H9 (cell line): ENCODE measurements around the gene DMKN. TPM values are rescaled to one million over a fixed set of nuclear protein-coding genes. Genes with fewer than 3 reads are reported as not detected.

Experiments used
- DNase-seq: peaks from one replicate; pipeline ENCODE4 v3.0.0-alpha.2; 2017
- H2AFZ ChIP-seq: one replicate; pipeline ENCODE4 v1.6.1; 2013; ENCODE audit warnings: mild to moderate bottlenecking, low read length, control low read depth, moderate library complexity
- H2AK5ac ChIP-seq: 2 replicates; pipeline ENCODE4 v1.6.1; 2013; ENCODE audit warnings: low read length, control low read depth, mixed read lengths; ENCODE audit not compliant: insufficient read length
- H2BK120ac ChIP-seq: one replicate; pipeline ENCODE4 v1.6.1; 2013; ENCODE audit warnings: low read depth, mild to moderate bottlenecking, low read length, control low read depth, inconsistent platforms; ENCODE audit not compliant: poor library complexity, severe bottlenecking
- H2BK12ac ChIP-seq: 2 replicates; pipeline ENCODE4 v1.6.1; 2013; ENCODE audit warnings: low read length, control low read depth, mixed read lengths, low read depth; ENCODE audit not compliant: insufficient read length
- H2BK15ac ChIP-seq: 2 replicates; pipeline ENCODE4 v1.6.1; 2013; ENCODE audit warnings: low read depth, low read length, control low read depth
- H2BK20ac ChIP-seq: one replicate; pipeline ENCODE4 v1.6.1; 2013; ENCODE audit warnings: low read depth, mild to moderate bottlenecking, low read length, control low read depth, inconsistent platforms; ENCODE audit not compliant: poor library complexity, severe bottlenecking
- H2BK5ac ChIP-seq: 2 replicates; pipeline ENCODE4 v1.6.1; 2013; ENCODE audit warnings: low read length, control low read depth, mixed read lengths; ENCODE audit not compliant: insufficient read length
- H3K14ac ChIP-seq: 2 replicates; pipeline ENCODE4 v1.6.1; 2013; ENCODE audit warnings: low read length, control low read depth; ENCODE audit not compliant: insufficient read depth
- H3K18ac ChIP-seq: 2 replicates; pipeline ENCODE4 v1.6.1; 2013; ENCODE audit warnings: low read depth, mild to moderate bottlenecking, mixed read lengths, low read length, control low read depth; ENCODE audit not compliant: insufficient read length
- H3K23ac ChIP-seq: 2 replicates; pipeline ENCODE4 v1.6.1; 2013; ENCODE audit warnings: low read length, control low read depth, mixed read lengths, low read depth; ENCODE audit not compliant: insufficient read length
- H3K23me2 ChIP-seq: 2 replicates; pipeline ENCODE4 v1.6.1; 2013; ENCODE audit warnings: low read depth, mild to moderate bottlenecking, mixed read lengths, low read length, control low read depth; ENCODE audit not compliant: insufficient read length, poor library complexity, severe bottlenecking
- H3K27ac ChIP-seq: 2 replicates; pipeline ENCODE4 v1.5.1; 2013; ENCODE audit warnings: low read length, control low read depth, mixed read lengths, low read depth; ENCODE audit not compliant: insufficient read length
- H3K27me3 ChIP-seq: 2 replicates; pipeline ENCODE4 v1.6.1; 2013; ENCODE audit warnings: low read length, control low read depth, inconsistent platforms; ENCODE audit not compliant: insufficient read depth
- H3K4ac ChIP-seq: 2 replicates; pipeline ENCODE4 v1.6.1; 2013; ENCODE audit warnings: low read depth, mild to moderate bottlenecking, control low read depth, inconsistent platforms, low read length, moderate library complexity
- H3K4me1 ChIP-seq: 2 replicates; pipeline ENCODE4 v1.6.1; 2013; ENCODE audit warnings: low read length, control low read depth, inconsistent platforms; ENCODE audit not compliant: insufficient read depth
- H3K4me2 ChIP-seq: 2 replicates; pipeline ENCODE4 v1.6.1; 2013; ENCODE audit warnings: low read length, control low read depth, mixed read lengths; ENCODE audit not compliant: insufficient read length, insufficient read depth
- H3K56ac ChIP-seq: 2 replicates; pipeline ENCODE4 v1.6.1; 2013; ENCODE audit warnings: low read depth, mild to moderate bottlenecking, mixed read lengths, low read length, control low read depth; ENCODE audit not compliant: insufficient read length
- H3K79me1 ChIP-seq: 2 replicates; pipeline ENCODE4 v1.6.1; 2013; ENCODE audit warnings: low read depth, mild to moderate bottlenecking, moderate library complexity, low read length, control low read depth, inconsistent platforms; ENCODE audit not compliant: insufficient read depth, poor library complexity, severe bottlenecking
- H3K79me2 ChIP-seq: 2 replicates; pipeline ENCODE4 v1.6.1; 2013; ENCODE audit warnings: low read length, control low read depth, inconsistent platforms; ENCODE audit not compliant: insufficient read depth
- H3K9ac ChIP-seq: 2 replicates; pipeline ENCODE4 v1.6.1; 2013; ENCODE audit warnings: low read length, control low read depth, mixed read lengths; ENCODE audit not compliant: insufficient read length; ENCODE audit errors: extremely low read depth
- H3K9me3 ChIP-seq: one replicate; pipeline ENCODE4 v1.6.1; 2013; ENCODE audit warnings: low read depth, low read length, inconsistent platforms; ENCODE audit not compliant: control insufficient read depth
- H3T11ph ChIP-seq: one replicate; pipeline ENCODE4 v1.6.1; 2013; ENCODE audit warnings: mild to moderate bottlenecking, low read length, control low read depth, inconsistent platforms
- H4K20me1 ChIP-seq: one replicate; pipeline ENCODE4 v1.6.1; 2013; ENCODE audit not compliant: control insufficient read depth, insufficient read length, insufficient read depth
- H4K5ac ChIP-seq: 2 replicates; pipeline ENCODE4 v1.6.1; 2013; ENCODE audit warnings: low read depth, mild to moderate bottlenecking, mixed read lengths, low read length, control low read depth; ENCODE audit not compliant: insufficient read length
- H4K8ac ChIP-seq: replicated peaks from 2 replicates; pipeline ENCODE4 v1.6.1; 2013; ENCODE audit warnings: low read length, control low read depth, mixed read lengths, low read depth; ENCODE audit not compliant: insufficient read length
- H4K91ac ChIP-seq: 2 replicates; pipeline ENCODE4 v1.6.1; 2013; ENCODE audit warnings: low read depth, mild to moderate bottlenecking, moderate library complexity, mixed read lengths, low read length, control low read depth; ENCODE audit not compliant: insufficient read length
- H3K27ac Mint-ChIP-seq, 3 experiments: 2 replicates in 2 of 3; 3 replicates in 1 of 3; pipeline ENCODE4 v1.8.0; 2020 to 2021; ENCODE audit warnings: mixed read lengths in 3 of 3, mild to moderate bottlenecking in 1 of 3, moderate library complexity in 1 of 3
- H3K27me3 Mint-ChIP-seq: 2 replicates; pipeline ENCODE4 v1.8.0; 2021; ENCODE audit warnings: low read depth, mild to moderate bottlenecking, moderate library complexity, mixed read lengths
- H3K36me3 Mint-ChIP-seq, 3 experiments: 2 replicates in 2 of 3; 3 replicates in 1 of 3; pipeline ENCODE4 v1.8.0; 2020 to 2021; ENCODE audit warnings: low read depth in 3 of 3, mixed read lengths in 3 of 3; ENCODE audit not compliant: insufficient read depth in 1 of 3
- H3K4me1 Mint-ChIP-seq, 2 experiments: 2 replicates each; pipeline ENCODE4 v1.8.0; 2020; ENCODE audit warnings: mixed read lengths in 2 of 2
- H3K4me3 Mint-ChIP-seq, 2 experiments: 2 replicates in 1 of 2; 3 replicates in 1 of 2; pipeline ENCODE4 v1.8.0; 2020 to 2021; ENCODE audit warnings: mild to moderate bottlenecking in 2 of 2, mixed read lengths in 2 of 2, moderate library complexity in 1 of 2
- H3K9me3 Mint-ChIP-seq, 2 experiments: 2 replicates in 1 of 2; 3 replicates in 1 of 2; pipeline ENCODE4 v1.8.0; 2020; ENCODE audit warnings: mild to moderate bottlenecking in 2 of 2, mixed read lengths in 2 of 2, moderate library complexity in 1 of 2
- WGBS: extraction: QIAGEN DNeasy Blood & Tissue Kit; methylation state at CpG from one replicate; pipeline ENCODE4 v1.1.7; 2013; ENCODE audit warnings: missing lambda C conversion rate, low lambda C conversion rate, mixed read lengths; ENCODE audit not compliant: insufficient read length; ENCODE audit errors: extremely low coverage; 5-methylcytosine and 5-hydroxymethylcytosine counted together
- total RNA-seq: library from RNA; stranded (reverse); gene quantifications from 2 replicates; pipeline ENCODE4 v1.2.1, GENCODE V29; 2021
- TF ChIP-seq, protein P1 (sequence below): fragments of 200-600 bp; sonication (generic); conservative IDR thresholded peaks from 3 replicates; pipeline ENCODE4 v1.8.0; 2021; ENCODE audit warnings: antibody characterized with exemption, mild to moderate bottlenecking

Gene DMKN
- total RNA-seq, 1 experiment from 2014 or later, result 278 TPM

DNA sequence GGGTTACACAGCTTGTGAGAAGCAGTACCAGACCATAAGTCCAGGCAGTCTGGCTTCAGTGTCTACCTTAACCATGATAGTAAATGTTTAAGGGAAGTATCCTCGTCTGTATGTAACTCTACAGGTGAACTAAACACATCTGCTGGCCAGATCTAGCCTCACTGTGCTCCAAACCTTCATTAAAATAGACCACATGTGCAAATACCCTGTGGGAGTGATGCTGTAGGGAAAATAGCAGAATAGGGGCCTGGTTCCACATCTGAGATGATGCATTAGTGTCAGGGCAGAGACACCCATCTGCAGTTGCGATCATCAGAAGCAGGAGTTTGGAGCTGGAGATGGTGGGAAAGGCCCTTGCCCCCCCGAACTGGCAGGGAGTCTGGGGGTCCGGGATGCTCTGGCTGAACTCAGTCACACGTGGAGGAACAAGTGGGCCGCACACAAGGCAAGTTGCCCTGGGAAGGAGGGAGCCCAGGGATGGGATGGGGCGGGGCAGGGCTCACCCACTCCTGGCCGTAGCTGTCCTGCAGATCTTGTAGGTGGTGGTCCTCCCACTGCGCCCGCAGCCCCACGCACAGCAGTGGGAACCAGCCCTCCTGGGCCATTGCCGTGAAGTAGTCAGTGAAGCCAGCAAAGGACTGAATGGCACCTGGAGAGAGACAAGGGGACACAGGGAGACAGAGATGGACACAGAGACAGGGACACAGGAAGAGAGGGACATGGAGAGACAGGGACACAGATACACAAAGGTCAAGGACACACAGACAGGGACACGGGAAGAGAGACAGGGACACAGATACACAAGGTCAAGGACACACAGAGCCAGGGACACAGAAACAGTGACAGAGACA lies 39.3 kb upstream of the DMKN start:
- Histone ChIP-seq H3K23ac (no peak overlapping the region), H2BK20ac (no peak overlapping the region), H3K23me2 (peaks cover 2% of the 10 kb centered on the region), H2BK15ac (no peak overlapping the region), H4K91ac (no peak overlapping the region), H3K9ac (no peak overlapping the region), H4K20me1 (no peaks in the 10 kb centered on the region), H3K4ac (no peak overlapping the region), H3K79me2 (no peaks in the 10 kb centered on the region), H2AK5ac (no peak overlapping the region), H3K79me1 (no peaks in the 10 kb centered on the region), H3K14ac (no peak overlapping the region), H3K4me1 (no peaks in the 10 kb centered on the region), H4K8ac (no peak overlapping the region), H4K5ac (peak overlapping the region; percentile 39), H2BK120ac (no peak overlapping the region), H2AFZ (no peak overlapping the region), H3K18ac (no peak overlapping the region), H3K27ac (no peak overlapping the region), H3K56ac (no peak overlapping the region), H2BK5ac (no peak overlapping the region), H2BK12ac (no peak overlapping the region), H3K27me3 (no peaks in the 10 kb centered on the region), H3K4me2 (no peak overlapping the region), H3T11ph (no peak overlapping the region), H3K9me3 (no peaks in the 10 kb centered on the region)
- TF ChIP-seq, protein P1, sequence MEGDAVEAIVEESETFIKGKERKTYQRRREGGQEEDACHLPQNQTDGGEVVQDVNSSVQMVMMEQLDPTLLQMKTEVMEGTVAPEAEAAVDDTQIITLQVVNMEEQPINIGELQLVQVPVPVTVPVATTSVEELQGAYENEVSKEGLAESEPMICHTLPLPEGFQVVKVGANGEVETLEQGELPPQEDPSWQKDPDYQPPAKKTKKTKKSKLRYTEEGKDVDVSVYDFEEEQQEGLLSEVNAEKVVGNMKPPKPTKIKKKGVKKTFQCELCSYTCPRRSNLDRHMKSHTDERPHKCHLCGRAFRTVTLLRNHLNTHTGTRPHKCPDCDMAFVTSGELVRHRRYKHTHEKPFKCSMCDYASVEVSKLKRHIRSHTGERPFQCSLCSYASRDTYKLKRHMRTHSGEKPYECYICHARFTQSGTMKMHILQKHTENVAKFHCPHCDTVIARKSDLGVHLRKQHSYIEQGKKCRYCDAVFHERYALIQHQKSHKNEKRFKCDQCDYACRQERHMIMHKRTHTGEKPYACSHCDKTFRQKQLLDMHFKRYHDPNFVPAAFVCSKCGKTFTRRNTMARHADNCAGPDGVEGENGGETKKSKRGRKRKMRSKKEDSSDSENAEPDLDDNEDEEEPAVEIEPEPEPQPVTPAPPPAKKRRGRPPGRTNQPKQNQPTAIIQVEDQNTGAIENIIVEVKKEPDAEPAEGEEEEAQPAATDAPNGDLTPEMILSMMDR, result no peak
- WGBS, result no CpG with 5 or more reads among the region's 13 CpGs
- H3K9me3 Mint-ChIP-seq, result no peaks in the 10 kb centered on the region
- H3K4me3 Mint-ChIP-seq, result peak overlapping the region in 1 of 2 experiments; percentile 6; a peak in 2 of 5 replicates
- H3K4me1 Mint-ChIP-seq, result peaks cover 18 to 19% of the 10 kb centered on the region in 2 experiments
- peaks cover 0 to 22% (median 11%) of the 10 kb centered on the region in 3 experiments; a peak in 5 of 7 replicates for H3K36me3 Mint-ChIP-seq
- peaks cover 34% of the 10 kb centered on the region for H3K27me3 Mint-ChIP-seq
- no peak for DNase-seq
- no peak overlapping the region; a peak in 1 of 7 replicates for H3K27ac Mint-ChIP-seq
